ENCODE measurements around the gene KLHL34. TPM values are rescaled to one million over a fixed set of nuclear protein-coding genes. Genes with fewer than 3 reads are reported as not detected.

Gene KLHL34
- total and polyA plus RNA-seq, 8 donors = 0.10 to 0.37 (median 0.23) TPM; not detected in 2

DNA sequence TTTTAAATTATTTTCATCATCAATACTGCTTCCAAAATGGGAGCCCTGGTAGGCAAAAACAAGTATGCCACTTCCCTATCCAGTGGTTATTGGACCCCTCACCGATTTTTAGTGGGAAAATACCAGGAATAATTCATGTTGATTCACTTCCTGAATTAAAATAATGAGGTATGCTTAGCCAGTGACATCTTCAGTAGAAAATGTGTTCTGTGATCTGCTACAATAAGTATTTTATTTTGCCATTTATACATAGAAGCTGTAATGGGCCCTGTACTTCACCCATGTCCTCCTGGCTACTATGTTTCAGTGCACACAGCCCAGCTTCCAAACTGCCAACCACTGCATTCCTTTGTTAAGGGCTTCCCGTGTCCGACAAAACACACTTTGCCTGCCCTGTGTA is 41.0 kb upstream of the KLHL34 start:
- no peaks in the 10 kb centered on the region for H3K27me3 ChIP-seq
- no peaks in the 10 kb centered on the region for H3K36me3 ChIP-seq
- DNase-seq (no peak), ATAC-seq (no peak)
- H3K4me1 ChIP-seq = no peaks in the 10 kb centered on the region
- H3K9me3 ChIP-seq = no peaks in the 10 kb centered on the region
- intact Hi-C loops (cut with DNase I) = no loop called here
- TF ChIP-seq CTCF (IDR thresholded peaks at IDR 0.05) = no peak
- no peak overlapping the region for H3K27ac ChIP-seq
- no peak overlapping the region for H3K4me3 ChIP-seq

- no peak overlapping the region for H3K4me3 ChIP-seq
- ATAC-seq = no peak
- H3K36me3 ChIP-seq = no peaks in the 10 kb centered on the region
- H3K27ac ChIP-seq = no peak overlapping the region
- intact Hi-C loops (cut with DNase I) = no loop called here
- DNase-seq = no peak
- H3K9me3 ChIP-seq = no peaks in the 10 kb centered on the region
- no peak for TF ChIP-seq CTCF (IDR thresholded peaks at IDR 0.05)
- no peaks in the 10 kb centered on the region for H3K27me3 ChIP-seq
- no peaks in the 10 kb centered on the region for H3K4me1 ChIP-seq
Measured at GRCh38 chrX:21698272-21698671, 40.1 kb upstream of the KLHL34 start.

GRCh38 chrX:21691512-21692018 is 33.4 kb upstream of the KLHL34 start:
- H3K4me1 ChIP-seq = no peaks in the 10 kb centered on the region
- intact Hi-C loops (cut with DNase I) = no loop called here
- no peak overlapping the region for H3K27ac ChIP-seq
- H3K4me3 ChIP-seq = no peak overlapping the region
- ATAC-seq = no peak
- TF ChIP-seq CTCF (IDR thresholded peaks at IDR 0.05) = no peak
- no peaks in the 10 kb centered on the region for H3K36me3 ChIP-seq
- DNase-seq = no peak
- no peaks in the 10 kb centered on the region for H3K27me3 ChIP-seq
- no peaks in the 10 kb centered on the region for H3K9me3 ChIP-seq

GRCh38 chrX:21683941-21684340 is 25.8 kb upstream of the KLHL34 start:
- ATAC-seq (no peak), DNase-seq (no peak)
- Histone ChIP-seq H3K4me1 (no peaks in the 10 kb centered on the region), H3K36me3 (no peaks in the 10 kb centered on the region), H3K9me3 (no peaks in the 10 kb centered on the region), H3K27me3 (no peaks in the 10 kb centered on the region), H3K4me3 (no peak overlapping the region), H3K27ac (no peak overlapping the region)
- no peak for TF ChIP-seq CTCF (IDR thresholded peaks at IDR 0.05)
- intact Hi-C loops (cut with DNase I) = no loop called here

DNA sequence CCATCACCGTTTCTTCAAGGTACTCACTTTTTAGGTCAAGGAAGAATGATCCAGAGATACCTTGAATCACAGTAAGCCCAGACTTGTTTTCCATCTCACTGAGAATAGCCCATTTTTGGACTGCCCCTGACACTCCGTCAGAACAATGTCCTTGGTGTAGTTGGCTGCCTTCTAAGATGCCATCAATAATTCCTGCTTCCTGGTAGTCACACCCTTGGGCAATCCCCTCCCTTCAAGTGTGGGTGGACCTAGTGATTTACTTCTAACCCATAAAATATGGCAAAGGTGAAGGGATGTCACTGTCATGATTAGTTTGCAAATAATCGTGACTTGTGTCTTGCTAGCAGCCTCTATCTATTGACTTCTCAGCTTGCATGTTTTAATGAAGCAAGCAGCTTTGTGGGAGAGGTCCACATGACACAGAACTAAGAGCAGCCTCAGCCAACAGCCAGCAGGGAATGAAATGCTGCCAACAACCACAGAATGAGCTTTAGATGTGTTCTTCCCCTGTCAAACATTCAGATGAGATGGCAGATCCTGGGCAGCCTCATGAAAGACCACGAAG is 20.0 kb upstream of the KLHL34 start:
- ATAC-seq = no peak
- intact Hi-C loops (cut with DNase I) = no loop called here

More for the DNA sequence above, 20.0 kb upstream of the KLHL34 start:
- Histone ChIP-seq H3K27me3 (no peaks in the 10 kb centered on the region), H3K9me3 (no peaks in the 10 kb centered on the region), H3K4me1 (no peaks in the 10 kb centered on the region), H3K36me3 (no peaks in the 10 kb centered on the region), H3K27ac (no peak overlapping the region), H3K4me3 (no peak overlapping the region)
- TF ChIP-seq CTCF (IDR thresholded peaks at IDR 0.05) = no peak
- DNase-seq = no peak
